GM12892 (cell line): ENCODE data around the gene RPL10A.

Source experiments
- POLR2A ChIP-seq: IDR thresholded peaks from 2 replicates; pipeline ENCODE4 v1.6.1; 2011; ENCODE audit warnings: low read depth, low read length, control low read depth
- POLR2AphosphoS5 ChIP-seq: IDR thresholded peaks from 2 replicates; pipeline ENCODE4 v1.6.1; 2011; ENCODE audit warnings: low read depth, low read length, control low read depth

GRCh38 chr6:35442693-35443092, 25.5 kb upstream of the RPL10A start:
- TF ChIP-seq POLR2A (no peak), POLR2AphosphoS5 (no peak)
